ENCODE results near the gene SAMD1. TPM values are rescaled to one million over a fixed set of nuclear protein-coding genes. Genes with fewer than 3 reads are reported as not detected.

Gene SAMD1
- total and polyA plus RNA-seq, 2 of the 13 experiments (the other 11 are each of a cell fraction or from before 2014, with no cell fraction given) = 17.5 to 45.0 TPM

DNA sequence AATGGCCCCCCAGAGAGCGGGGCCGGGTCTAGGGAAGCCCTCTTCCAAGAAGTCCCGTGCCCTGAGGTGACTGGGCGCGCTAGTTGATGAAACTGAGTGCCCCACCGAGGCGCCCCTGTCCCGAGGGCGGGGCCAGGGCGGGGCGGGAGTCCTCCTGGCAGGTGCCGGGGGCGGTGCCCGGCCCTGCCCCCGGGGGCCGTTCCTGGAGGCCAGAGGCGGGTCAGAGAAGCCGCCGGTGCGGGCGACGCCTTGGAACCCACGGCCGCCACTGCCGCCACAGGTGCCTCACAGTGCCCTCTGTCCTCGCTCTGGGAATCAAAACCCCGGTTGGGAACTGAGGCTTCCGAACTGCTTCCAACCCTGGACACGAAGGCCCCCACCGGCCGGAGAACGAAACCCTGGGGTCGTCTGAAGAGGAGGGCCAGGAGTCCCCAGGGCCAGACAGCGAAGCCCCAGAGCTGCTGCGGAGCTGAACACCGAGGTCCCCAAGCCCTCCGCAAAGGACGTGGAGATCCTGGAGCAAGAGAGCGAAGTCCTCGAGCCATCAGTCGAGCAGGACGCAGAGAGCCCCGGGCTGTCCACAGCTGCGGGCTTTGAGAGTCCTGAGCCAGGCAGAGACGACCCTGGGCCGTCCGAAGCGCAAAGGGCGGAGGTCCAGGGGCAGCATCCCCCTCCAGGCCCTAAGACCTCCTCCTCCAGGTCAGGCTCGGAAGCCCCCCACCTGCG, 17.9 kb downstream of the SAMD1 start, which contains the start of gene MISP3 (continued):
- TF ChIP-seq, protein P1, sequence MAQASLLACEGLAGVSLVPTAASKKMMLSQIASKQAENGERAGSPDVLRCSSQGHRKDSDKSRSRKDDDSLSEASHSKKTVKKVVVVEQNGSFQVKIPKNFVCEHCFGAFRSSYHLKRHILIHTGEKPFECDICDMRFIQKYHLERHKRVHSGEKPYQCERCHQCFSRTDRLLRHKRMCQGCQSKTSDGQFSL (CRISPR knock-in tag; IDR thresholded peaks at IDR 0.05) = no peak
- TF ChIP-seq ZNF543 (CRISPR knock-in tag; IDR thresholded peaks at IDR 0.05) = 0 out of 2 replicates have a peak, but pooled peaks have one; percentile 50
- TF ChIP-seq SNRNP70 (IDR thresholded peaks at IDR 0.05; ENCODE audit: low read depth, low read length) = no peak
- TF ChIP-seq, protein P2, sequence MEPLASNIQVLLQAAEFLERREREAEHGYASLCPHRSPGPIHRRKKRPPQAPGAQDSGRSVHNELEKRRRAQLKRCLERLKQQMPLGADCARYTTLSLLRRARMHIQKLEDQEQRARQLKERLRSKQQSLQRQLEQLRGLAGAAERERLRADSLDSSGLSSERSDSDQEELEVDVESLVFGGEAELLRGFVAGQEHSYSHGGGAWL (CRISPR knock-in tag; IDR thresholded peaks at IDR 0.05) = no peak
- TF ChIP-seq CAMTA2 (CRISPR knock-in tag; IDR thresholded peaks at IDR 0.05; ENCODE audit: borderline replicate concordance) = no peak
- TF ChIP-seq NR1H2 (CRISPR knock-in tag; IDR thresholded peaks at IDR 0.05; ENCODE audit: borderline replicate concordance, low read depth) = no peak
- TF ChIP-seq POLR2AphosphoS5 (IDR thresholded peaks at IDR 0.05; ENCODE audit: low read depth, low read length) = 0 out of 2 replicates have a peak, but pooled peaks have one; percentile 32
- TF ChIP-seq, protein P3, sequence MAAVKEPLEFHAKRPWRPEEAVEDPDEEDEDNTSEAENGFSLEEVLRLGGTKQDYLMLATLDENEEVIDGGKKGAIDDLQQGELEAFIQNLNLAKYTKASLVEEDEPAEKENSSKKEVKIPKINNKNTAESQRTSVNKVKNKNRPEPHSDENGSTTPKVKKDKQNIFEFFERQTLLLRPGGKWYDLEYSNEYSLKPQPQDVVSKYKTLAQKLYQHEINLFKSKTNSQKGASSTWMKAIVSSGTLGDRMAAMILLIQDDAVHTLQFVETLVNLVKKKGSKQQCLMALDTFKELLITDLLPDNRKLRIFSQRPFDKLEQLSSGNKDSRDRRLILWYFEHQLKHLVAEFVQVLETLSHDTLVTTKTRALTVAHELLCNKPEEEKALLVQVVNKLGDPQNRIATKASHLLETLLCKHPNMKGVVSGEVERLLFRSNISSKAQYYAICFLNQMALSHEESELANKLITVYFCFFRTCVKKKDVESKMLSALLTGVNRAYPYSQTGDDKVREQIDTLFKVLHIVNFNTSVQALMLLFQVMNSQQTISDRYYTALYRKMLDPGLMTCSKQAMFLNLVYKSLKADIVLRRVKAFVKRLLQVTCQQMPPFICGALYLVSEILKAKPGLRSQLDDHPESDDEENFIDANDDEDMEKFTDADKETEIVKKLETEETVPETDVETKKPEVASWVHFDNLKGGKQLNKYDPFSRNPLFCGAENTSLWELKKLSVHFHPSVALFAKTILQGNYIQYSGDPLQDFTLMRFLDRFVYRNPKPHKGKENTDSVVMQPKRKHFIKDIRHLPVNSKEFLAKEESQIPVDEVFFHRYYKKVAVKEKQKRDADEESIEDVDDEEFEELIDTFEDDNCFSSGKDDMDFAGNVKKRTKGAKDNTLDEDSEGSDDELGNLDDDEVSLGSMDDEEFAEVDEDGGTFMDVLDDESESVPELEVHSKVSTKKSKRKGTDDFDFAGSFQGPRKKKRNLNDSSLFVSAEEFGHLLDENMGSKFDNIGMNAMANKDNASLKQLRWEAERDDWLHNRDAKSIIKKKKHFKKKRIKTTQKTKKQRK (IDR thresholded peaks at IDR 0.05; ENCODE audit: low read length) = no peak
- no peak; the same call in 1 of the 2 replicates for TF ChIP-seq PHF21A (CRISPR knock-in tag; IDR thresholded peaks at IDR 0.05)
- no peak for TF ChIP-seq ETV5 (CRISPR knock-in tag; IDR thresholded peaks at IDR 0.05; ENCODE audit: borderline replicate concordance)
- TF ChIP-seq, protein P4, sequence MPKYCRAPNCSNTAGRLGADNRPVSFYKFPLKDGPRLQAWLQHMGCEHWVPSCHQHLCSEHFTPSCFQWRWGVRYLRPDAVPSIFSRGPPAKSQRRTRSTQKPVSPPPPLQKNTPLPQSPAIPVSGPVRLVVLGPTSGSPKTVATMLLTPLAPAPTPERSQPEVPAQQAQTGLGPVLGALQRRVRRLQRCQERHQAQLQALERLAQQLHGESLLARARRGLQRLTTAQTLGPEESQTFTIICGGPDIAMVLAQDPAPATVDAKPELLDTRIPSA (CRISPR knock-in tag; IDR thresholded peaks at IDR 0.05; ENCODE audit: borderline replicate concordance) = no peak
- TF ChIP-seq, protein P5, sequence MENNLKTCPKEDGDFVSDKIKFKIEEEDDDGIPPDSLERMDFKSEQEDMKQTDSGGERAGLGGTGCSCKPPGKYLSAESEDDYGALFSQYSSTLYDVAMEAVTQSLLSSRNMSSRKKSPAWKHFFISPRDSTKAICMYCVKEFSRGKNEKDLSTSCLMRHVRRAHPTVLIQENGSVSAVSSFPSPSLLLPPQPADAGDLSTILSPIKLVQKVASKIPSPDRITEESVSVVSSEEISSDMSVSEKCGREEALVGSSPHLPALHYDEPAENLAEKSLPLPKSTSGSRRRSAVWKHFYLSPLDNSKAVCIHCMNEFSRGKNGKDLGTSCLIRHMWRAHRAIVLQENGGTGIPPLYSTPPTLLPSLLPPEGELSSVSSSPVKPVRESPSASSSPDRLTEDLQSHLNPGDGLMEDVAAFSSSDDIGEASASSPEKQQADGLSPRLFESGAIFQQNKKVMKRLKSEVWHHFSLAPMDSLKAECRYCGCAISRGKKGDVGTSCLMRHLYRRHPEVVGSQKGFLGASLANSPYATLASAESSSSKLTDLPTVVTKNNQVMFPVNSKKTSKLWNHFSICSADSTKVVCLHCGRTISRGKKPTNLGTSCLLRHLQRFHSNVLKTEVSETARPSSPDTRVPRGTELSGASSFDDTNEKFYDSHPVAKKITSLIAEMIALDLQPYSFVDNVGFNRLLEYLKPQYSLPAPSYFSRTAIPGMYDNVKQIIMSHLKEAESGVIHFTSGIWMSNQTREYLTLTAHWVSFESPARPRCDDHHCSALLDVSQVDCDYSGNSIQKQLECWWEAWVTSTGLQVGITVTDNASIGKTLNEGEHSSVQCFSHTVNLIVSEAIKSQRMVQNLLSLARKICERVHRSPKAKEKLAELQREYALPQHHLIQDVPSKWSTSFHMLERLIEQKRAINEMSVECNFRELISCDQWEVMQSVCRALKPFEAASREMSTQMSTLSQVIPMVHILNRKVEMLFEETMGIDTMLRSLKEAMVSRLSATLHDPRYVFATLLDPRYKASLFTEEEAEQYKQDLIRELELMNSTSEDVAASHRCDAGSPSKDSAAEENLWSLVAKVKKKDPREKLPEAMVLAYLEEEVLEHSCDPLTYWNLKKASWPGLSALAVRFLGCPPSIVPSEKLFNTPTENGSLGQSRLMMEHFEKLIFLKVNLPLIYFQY (CRISPR knock-in tag; IDR thresholded peaks at IDR 0.05; ENCODE audit: borderline replicate concordance) = no peak
- TF ChIP-seq MAZ (IDR thresholded peaks at IDR 0.05; ENCODE audit: borderline replicate concordance, low read depth, low read length) = no peak
- TF ChIP-seq MAZ (CRISPR knock-in tag; IDR thresholded peaks at IDR 0.05; ENCODE audit: low read depth) = peak; percentile 21
- no peak for TF ChIP-seq ZNF768 (CRISPR knock-in tag; IDR thresholded peaks at IDR 0.05)
- TF ChIP-seq FLYWCH1 (CRISPR knock-in tag; IDR thresholded peaks at IDR 0.05) = no peak
- TF ChIP-seq U2AF2 (IDR thresholded peaks at IDR 0.05; ENCODE audit: low read depth, low read length) = no peak
- peak; percentile 35; the same call in 1 of the 2 replicates for TF ChIP-seq NR2C2 (CRISPR knock-in tag; IDR thresholded peaks at IDR 0.05; ENCODE audit: borderline replicate concordance)
- TF ChIP-seq ZNF354B (CRISPR knock-in tag; IDR thresholded peaks at IDR 0.05) = no peak
